Measurements from ENCODE around the gene DUS2. TPM values are rescaled to one million over a fixed set of nuclear protein-coding genes. Genes with fewer than 3 reads are reported as not detected.

The DUS2 gene
- polyA plus RNA-seq, 1 donor (not counting 4 experiments of a cell fraction or from before 2014, with no cell fraction given): 22.9 TPM

DNA sequence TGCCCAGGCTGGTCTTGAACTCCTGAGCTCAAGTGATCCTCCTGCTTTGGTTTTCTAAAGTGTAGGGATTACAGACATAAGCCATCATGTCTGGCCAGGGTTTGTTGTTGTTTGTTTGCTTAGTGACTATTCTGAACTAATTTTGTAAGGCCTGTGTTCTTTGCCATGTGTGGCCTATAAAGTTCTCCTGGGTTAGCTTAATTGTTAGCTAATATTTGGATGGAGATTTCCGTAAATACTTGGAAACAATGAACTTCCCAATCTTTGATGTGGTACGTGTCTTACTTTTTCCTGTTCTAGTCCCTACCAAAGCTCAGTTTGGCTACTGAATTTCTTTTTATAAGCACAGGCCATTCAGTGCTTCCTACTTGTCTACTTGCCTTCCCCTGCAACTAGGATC lies 24.9 kb downstream of the DUS2 start:
- H4K20me1 ChIP-seq (ENCODE audit: control insufficient read depth, extremely low read depth, insufficient read depth, low read length): no peaks in the 10 kb centered on the region
- dilution Hi-C loops (cut with MboI; ENCODE audit: extremely low pct_ligation_motif_present, low sequenced_read_pairs): no loop called here
- H3K9ac ChIP-seq (ENCODE audit: control insufficient read depth, extremely low read depth, insufficient read depth, low read length): no peak overlapping the region
- TF ChIP-seq, protein P1, sequence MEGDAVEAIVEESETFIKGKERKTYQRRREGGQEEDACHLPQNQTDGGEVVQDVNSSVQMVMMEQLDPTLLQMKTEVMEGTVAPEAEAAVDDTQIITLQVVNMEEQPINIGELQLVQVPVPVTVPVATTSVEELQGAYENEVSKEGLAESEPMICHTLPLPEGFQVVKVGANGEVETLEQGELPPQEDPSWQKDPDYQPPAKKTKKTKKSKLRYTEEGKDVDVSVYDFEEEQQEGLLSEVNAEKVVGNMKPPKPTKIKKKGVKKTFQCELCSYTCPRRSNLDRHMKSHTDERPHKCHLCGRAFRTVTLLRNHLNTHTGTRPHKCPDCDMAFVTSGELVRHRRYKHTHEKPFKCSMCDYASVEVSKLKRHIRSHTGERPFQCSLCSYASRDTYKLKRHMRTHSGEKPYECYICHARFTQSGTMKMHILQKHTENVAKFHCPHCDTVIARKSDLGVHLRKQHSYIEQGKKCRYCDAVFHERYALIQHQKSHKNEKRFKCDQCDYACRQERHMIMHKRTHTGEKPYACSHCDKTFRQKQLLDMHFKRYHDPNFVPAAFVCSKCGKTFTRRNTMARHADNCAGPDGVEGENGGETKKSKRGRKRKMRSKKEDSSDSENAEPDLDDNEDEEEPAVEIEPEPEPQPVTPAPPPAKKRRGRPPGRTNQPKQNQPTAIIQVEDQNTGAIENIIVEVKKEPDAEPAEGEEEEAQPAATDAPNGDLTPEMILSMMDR (optimal IDR thresholded peaks at IDR 0.05 in 1 of 3, IDR thresholded peaks at IDR 0.05 in 1 of 3, conservative IDR thresholded peaks at IDR 0.05 in 1 of 3; ENCODE audit: extremely low read depth in 1 of 3, insufficient read depth in 2 of 3, low read length in 3 of 3): no peak
- TF ChIP-seq EZH2 (IDR thresholded peaks at IDR 0.05; ENCODE audit: low read length): no peak
- H3K9me3 ChIP-seq (ENCODE audit: control insufficient read depth, low read depth, low read length): no peaks in the 10 kb centered on the region
- no peak overlapping the region for H3K4me3 ChIP-seq (ENCODE audit: control insufficient read depth in 2 of 3, extremely low read depth in 1 of 3, insufficient read depth in 2 of 3, low read depth in 1 of 3, low read length in 3 of 3)
- FAIRE-seq (no peak), DNase-seq (ENCODE audit: low read depth, low spot score) (no peak)
- H2AFZ ChIP-seq (ENCODE audit: control insufficient read depth, low read length): no peak overlapping the region
- peaks cover 3% of the 10 kb centered on the region for H3K9me1 ChIP-seq (ENCODE audit: control insufficient read depth, extremely low read depth, insufficient read depth, low read length)
- no peak overlapping the region for H3K4me2 ChIP-seq (ENCODE audit: control insufficient read depth, extremely low read depth, insufficient read depth, low read depth, low read length)
- peaks cover 1% of the 10 kb centered on the region for H3K79me2 ChIP-seq (ENCODE audit: control insufficient read depth, insufficient read depth, low read length)
- H3K27me3 ChIP-seq (ENCODE audit: control insufficient read depth, extremely low read depth, insufficient read depth, low read length): no peaks in the 10 kb centered on the region
- no peak overlapping the region for H3K27ac ChIP-seq (ENCODE audit: control insufficient read depth, insufficient read depth, low read length)
- H3K4me1 ChIP-seq (ENCODE audit: control insufficient read depth, extremely low read depth, insufficient read depth, low read length): no peaks in the 10 kb centered on the region
- peaks cover 14 to 15% of the 10 kb centered on the region in 2 experiments for H3K36me3 ChIP-seq (ENCODE audit: control insufficient read depth in 2 of 2, extremely low read depth in 1 of 2, insufficient read depth in 2 of 2, low read length in 2 of 2)

DNA sequence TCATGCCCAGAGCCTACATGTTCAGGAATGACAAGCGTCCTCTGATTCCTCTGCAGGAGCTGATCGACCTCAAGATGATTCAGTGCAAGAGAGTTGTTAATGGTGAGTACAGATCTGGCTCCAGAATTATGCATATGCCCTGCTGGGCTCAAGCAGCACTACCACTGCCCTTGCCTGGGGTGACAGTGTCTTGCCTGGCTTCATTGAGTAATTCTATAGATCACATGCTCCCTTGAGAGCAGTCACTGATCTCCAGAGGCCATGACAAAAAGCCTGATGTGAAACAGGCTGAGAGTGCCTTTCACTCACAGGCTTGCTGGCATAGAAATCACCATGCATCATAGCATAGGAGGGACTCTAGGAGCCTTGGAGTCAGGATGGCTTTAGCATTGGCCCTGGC lies 26.4 kb downstream of the DUS2 start:
- H4K20me1 ChIP-seq (ENCODE audit: control insufficient read depth, extremely low read depth, insufficient read depth, low read length): no peaks in the 10 kb centered on the region
- FAIRE-seq (no peak), DNase-seq (ENCODE audit: low read depth, low spot score) (no peak)
- dilution Hi-C loops (cut with MboI; ENCODE audit: extremely low pct_ligation_motif_present, low sequenced_read_pairs): no loop called here
- no peak overlapping the region for H3K9ac ChIP-seq (ENCODE audit: control insufficient read depth, extremely low read depth, insufficient read depth, low read length)
- H3K4me2 ChIP-seq (ENCODE audit: control insufficient read depth, extremely low read depth, insufficient read depth, low read depth, low read length): no peak overlapping the region
- peaks cover 1% of the 10 kb centered on the region for H3K79me2 ChIP-seq (ENCODE audit: control insufficient read depth, insufficient read depth, low read length)
- TF ChIP-seq EZH2 (IDR thresholded peaks at IDR 0.05; ENCODE audit: low read length): no peak
- TF ChIP-seq, protein P1 (optimal IDR thresholded peaks at IDR 0.05 in 1 of 3, IDR thresholded peaks at IDR 0.05 in 1 of 3, conservative IDR thresholded peaks at IDR 0.05 in 1 of 3; ENCODE audit: extremely low read depth in 1 of 3, insufficient read depth in 2 of 3, low read length in 3 of 3): peak in 1 of 3 experiments; percentile 15
- H3K27me3 ChIP-seq (ENCODE audit: control insufficient read depth, extremely low read depth, insufficient read depth, low read length): no peaks in the 10 kb centered on the region
- no peak overlapping the region for H3K27ac ChIP-seq (ENCODE audit: control insufficient read depth, insufficient read depth, low read length)
- H3K4me1 ChIP-seq (ENCODE audit: control insufficient read depth, extremely low read depth, insufficient read depth, low read length): no peaks in the 10 kb centered on the region
- no peaks in the 10 kb centered on the region for H3K9me3 ChIP-seq (ENCODE audit: control insufficient read depth, low read depth, low read length)
- H3K36me3 ChIP-seq (ENCODE audit: control insufficient read depth in 2 of 2, extremely low read depth in 1 of 2, insufficient read depth in 2 of 2, low read length in 2 of 2): peaks cover 14 to 19% of the 10 kb centered on the region in 2 experiments
- peaks cover 3% of the 10 kb centered on the region for H3K9me1 ChIP-seq (ENCODE audit: control insufficient read depth, extremely low read depth, insufficient read depth, low read length)
- H2AFZ ChIP-seq (ENCODE audit: control insufficient read depth, low read length): no peak overlapping the region
- no peak overlapping the region for H3K4me3 ChIP-seq (ENCODE audit: control insufficient read depth in 2 of 3, extremely low read depth in 1 of 3, insufficient read depth in 2 of 3, low read depth in 1 of 3, low read length in 3 of 3)
